HG03039 (cell line): Measurements from ENCODE around the gene GBP7.
"Not testable (repeated sequence)": the region's sequence is repeated elsewhere in the genome, so short reads cannot be mapped to it uniquely, and the experiment has no call there.

Source experiments
- ATAC-seq: cut with Tn5 transposase; IDR thresholded peaks from one replicate; pipeline ENCODE4 v1.9.1; 2021; ENCODE audit warnings: mild to moderate bottlenecking, moderate library complexity; ENCODE audit not compliant: unreplicated experiment

GBP7 gene

DNA sequence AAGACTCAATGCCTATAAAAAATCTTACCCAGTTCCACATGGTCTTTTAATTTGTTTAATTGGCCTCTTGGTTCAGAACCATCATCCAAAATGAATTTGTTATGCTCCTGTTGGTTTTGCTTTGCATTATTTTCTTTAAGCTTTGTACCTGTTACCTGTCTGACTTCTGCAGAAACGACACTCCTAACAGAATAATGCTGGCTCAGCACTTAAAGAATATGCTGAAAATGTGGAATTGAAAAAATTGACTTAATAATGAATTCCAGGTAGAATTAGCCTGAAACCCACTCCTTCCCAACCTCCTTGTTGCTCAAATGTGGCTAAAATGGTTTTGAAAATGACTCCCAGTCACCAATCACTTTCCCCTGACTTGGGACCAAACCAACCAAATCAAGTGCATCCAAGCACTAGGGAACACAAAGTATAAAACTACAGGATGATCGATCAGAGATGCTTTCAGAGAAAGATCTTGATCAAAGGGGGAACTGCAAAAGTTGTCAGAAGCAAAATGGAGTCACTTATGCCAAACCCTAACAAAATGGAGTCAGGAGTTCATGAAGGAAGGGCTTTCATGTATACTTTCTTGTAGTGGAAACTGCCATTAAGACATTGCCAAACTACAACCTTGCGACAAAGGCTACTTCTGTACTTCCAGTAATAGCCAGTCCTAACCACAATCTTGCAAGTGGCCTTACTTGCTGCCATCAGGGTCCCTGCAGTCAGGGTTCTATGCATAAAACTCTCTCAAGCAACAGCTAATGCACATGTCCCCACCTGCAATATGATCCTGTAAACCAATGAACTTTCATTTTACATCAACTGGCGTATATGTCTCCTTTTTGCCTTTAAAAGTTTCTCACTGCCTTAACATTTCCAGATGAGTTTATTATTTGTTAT lies 5.4 kb downstream of the GBP7 start:
- no peak for ATAC-seq

DNA sequence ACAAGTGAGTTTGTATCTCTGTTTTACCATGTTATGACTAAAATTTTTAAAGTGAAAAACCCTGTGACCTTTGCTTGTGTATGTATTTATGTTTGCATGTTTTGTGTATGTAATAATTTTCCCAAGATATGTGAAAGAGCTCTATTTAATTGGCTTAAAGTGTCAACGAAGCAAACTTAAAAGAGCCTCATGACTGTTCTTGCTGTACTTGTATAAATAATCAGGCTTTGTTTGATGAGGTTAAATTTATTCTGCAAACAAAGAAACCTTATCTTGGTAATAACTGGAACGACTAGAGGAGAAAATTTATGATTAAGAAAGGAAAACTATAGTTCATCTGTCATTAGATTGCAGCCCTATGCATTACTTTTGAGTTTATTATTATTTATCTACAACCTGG lies 6.6 kb downstream of the GBP7 start:
- ATAC-seq, result no peak

DNA sequence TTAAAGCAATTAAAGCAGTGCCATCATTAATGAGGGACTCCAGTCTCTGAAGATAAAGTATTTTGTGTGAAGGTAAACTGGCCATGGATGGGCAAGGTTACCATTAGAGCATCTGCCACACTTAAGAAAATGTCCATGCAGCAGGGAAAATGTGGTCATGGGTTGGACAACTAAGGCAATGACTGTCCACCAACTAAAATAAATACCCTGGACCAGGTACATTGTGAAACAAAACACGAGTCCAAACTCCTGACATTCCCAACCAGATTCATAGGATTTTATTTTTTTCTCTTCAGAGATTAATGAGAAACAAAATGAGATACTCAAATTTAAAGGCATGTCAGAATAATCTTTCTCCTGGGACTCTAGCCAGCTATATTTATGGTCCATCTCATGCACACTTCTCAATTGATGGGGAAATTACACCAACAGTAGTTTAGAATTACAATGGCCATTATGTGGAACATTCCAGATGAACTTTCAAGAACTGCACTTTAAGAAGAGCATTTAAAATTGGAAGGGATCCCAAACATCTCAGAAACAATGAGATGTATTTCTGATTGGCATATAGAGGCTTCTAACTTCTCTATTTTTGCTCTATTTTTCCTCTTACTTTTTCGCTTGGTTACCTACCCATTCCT lies 8.1 kb downstream of the GBP7 start:
- ATAC-seq, result no peak

DNA sequence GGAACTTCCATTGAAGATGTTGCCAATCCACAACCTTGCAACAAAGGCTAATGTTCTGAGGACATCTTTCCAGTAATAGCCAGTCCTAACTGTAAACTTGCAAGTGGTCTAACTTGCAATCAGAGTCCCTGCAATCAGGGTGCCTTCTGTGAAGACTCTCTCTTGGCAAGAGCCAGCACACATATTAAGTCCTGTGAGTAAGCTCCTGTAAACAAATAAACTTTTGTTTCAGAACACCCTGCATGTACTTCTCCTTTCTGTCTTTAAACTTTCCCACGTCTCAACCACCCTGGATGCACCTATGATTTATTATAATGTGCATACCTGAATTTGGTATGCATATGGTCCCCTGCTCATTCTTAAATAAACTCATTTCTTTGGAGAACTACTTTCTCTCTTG lies 9.1 kb downstream of the GBP7 start:
- no peak for ATAC-seq

DNA sequence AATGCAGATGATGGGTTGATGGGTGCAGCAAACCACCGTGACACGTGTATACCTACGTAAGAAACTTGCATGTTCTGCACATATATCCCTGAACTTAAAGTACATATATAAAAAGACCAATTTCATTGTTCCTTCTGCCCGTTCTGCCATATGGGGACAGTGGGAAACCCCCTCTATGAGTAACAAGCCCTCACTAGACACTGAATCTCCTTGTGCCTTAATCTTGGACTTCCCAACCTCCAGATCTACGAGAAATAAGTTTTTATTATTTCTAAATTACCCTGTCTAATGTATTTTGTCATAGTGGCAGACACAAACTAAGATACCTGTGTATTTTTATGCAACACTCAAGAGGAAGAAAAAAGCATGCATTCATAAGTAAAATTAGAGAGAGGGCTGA lies 10.0 kb downstream of the GBP7 start:
- ATAC-seq, result no peak

DNA sequence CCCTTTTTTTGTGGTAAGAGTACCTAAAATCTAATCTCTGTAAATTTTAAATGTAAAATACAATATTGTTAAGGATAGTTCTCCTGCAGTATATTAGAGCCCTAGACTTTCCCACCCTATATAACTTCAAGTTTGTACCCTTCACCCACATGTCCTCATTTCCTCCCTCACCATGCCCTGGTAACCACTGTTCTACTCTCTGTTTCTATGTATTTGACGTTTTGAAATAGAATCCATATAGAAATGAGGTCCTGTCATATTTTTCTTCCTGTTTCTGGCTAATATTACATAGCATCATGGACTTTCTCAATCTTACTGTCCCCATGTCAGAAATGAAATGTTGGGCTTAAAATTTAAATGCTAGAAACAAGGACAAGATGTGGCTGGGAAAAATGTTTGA lies 24.8 kb downstream of the GBP7 start:
- no peak for ATAC-seq

DNA sequence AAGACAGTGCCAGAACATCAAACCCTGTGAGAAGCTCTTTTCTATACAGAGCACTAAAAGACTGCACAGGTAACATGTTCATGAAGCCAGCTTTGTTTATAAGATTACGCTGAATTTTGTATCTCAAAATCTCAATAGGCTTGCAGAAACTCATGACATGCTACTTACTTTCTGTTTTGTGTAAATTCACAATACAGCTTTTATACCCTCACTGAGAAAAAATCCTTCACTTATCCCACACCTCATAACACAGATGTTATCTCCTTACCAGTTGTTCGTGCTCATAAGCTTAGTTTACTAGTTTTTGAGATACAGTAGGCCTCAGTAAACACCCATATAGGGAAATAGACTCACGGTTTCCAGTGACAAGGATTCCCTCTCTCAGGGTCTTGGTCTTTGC lies 25.8 kb downstream of the GBP7 start:
- ATAC-seq, result no peak

DNA sequence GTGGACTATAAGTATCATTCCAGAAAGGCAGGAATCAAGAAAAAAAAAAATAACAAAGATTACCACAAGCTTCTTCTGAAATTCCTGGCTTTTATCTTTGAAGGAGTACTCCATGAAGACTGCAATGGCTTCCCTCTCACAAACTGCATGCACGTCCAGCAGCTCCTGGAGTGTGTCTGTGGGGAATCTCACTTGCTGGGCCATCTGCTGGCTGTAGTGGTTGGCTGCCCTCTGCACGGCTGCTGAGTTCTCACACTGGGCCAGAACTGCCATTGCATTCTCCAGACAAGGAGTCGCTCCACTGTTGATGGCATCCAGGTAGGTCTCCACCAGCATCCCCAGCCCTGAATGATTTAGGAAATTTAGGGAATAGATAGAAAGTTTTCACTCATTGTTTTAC lies 26.6 kb downstream of the GBP7 start:
- no peak for ATAC-seq

DNA sequence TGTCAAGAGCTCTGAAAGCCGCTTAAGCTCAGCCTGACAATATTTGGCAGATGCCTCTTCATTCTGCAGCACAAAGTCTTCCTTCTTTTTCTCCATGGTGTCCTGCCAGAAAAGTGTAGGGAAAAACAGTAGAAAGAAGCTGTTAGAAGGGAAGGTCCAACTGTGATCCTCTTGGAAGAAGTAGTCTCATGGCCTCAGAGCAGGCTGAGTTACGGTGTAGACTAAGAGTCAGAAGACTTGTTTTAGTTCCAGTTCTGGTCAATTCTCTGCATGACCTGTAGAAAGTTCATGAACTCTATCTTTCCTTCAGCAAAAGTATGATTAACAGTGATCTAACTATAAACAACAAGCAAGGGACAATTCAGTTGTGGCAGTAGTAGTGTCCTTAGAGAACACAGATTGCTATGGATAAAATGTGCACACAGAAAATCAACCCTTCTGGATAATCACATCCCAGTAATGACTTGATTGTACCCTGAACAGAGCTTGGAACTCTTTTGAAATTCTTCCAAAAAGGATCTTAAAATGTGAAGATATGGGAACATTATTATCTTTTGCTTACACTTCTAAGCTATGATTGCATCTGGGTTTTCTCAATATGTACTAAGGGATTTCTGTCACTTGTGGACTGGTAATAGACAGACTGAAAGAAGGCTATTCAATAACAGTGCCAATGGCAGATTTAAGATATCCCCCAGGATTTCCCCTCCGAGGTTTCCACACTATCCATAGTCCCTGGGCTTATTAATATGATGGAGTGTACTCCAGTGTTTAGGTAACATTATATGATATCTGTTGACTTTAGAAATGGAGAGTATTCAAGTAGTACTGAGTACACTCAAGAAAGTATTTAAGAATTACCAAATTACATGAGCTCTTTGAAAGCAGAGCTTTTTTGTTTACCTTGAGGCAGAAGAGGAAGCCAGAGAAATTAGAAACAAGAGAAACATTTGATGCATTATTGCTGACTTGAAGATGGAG lies 27.8 kb downstream of the GBP7 start:
- no peak for ATAC-seq

DNA sequence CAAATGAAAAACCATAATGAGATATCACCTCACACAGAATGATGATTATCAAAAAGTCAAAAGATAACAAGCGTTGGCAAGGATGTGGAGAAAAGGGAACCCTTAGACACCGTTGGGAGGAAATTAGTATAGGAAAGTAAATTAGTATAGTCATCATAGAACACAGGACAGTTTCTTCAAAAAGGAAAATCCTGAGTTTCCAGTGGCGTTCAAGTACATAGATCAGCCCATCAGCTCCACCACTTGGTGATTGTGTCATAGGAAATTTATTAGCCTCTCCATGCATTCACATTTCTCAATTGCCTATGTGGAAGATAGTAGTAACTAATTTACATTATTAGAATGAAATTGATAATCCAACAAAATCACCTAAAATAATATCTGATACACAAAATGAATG lies 29.1 kb downstream of the GBP7 start:
- ATAC-seq, result no peak

DNA sequence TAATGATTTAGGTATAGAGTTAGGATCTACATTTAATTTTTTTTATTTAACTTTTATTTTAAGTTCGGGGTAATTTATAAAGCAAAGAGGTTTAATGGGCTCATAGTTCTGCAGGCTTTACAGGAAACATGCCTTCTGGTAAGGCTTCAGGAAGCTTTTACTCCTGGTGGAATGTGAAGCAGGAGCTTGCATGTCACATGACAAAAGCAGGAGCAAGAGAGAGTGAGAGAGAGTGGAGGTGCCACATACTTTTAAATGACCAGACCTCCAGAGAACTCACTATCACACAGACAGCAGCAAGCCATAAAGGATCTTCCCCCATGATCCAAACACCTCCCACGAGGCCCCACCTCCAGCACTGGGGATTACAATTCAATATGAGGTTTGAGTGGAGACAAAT lies 32.3 kb downstream of the GBP7 start:
- no peak for ATAC-seq

DNA sequence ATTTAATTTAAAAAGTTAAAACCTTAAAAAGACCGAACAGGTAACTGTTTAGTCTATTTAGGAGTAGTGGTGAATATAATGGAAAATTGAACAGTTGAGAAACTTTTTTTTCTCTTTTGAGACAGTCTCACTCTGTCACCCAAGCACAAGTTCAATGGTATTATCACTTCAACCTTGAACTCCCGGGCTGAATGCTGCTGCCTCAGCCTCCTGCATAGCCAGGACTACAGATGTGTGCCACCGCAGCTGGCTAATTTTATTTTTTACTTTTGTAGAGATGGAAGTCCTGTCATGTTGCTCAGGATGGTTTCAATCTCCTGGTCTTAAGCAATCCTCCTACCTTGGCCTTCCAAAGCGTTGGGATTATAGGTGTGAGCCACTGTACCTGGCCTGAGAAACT lies 33.6 kb downstream of the GBP7 start:
- no peak for ATAC-seq

DNA sequence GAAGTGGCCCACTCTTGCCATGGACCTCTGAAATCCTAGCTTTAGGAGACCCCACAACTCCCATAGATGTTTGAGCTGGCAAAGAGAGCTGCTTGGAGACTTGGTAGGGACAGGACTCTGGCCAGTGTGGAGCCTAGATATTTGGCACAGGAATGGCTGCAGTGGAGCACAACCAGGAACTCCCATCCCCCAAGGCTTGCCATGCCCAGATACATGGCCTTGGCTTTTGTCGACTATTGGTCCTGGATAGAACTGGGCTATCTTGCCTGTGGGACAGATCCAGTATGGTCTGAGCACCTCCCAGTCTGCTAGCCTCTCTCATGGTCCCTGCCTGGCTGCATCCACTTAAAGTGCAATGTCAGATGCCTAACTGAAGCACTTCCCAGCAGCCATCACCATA lies 42.1 kb downstream of the GBP7 start:
- ATAC-seq, result no peak

DNA sequence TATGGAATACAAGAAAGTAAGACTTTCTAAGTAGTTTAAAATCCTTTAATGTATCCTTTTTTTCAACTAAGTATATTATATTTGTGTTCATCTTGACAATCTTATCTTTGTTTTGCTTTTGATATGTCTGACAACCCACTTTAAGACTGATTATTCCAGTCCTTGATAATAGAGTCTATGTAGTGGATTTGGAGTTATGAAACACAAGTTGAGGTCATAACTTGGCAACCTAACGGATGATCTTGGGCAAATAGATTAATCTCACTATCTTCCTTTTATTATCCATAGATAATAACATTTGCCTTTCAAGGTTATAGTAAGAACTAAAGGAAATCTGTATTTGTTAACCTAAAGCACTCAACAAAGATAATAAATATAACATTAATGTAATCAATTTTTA lies 45.1 kb downstream of the GBP7 start:
- no peak for ATAC-seq

DNA sequence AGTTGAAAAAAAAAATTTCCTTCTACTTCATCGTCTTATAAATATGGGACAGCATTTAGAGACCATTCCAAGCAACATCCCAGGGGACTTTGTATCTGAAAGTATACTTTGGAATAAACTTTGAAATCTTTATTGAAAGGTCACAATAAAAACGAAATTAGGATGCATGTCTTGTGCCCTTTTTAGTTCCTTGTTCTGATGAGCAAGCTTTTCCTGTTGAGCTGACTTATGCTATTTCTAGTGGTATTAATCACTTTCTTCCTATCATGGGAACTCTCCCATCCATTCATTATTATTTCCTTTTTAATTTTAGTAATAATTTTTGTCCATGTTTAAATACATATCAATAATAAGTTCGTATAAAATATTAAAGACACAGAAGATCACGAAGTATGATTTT lies 45.9 kb downstream of the GBP7 start:
- no peak for ATAC-seq

DNA sequence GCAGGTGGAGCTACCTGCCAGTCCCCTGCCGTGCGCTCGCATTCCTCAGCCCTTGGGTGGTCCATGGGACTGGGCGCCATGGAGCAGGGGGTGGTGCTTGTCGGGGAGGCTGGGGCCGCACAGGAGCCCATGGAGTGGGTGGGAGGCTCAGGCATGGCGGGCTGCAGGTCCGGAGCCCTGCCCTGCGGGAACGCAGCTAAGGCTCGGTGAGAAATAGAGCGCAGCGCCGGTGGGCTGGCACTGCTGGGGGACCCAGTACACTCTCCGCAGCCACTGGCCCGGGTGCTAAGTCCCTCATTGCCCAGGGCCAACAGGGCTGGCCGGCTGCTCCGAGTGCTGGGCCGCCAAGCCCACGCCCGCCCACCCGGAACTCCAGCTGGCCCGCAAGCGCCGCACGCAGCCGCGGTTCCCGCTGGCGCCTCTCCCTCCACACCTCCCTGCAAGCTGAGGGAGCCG lies 47.8 kb downstream of the GBP7 start:
- ATAC-seq, result not testable (repeated sequence)

DNA sequence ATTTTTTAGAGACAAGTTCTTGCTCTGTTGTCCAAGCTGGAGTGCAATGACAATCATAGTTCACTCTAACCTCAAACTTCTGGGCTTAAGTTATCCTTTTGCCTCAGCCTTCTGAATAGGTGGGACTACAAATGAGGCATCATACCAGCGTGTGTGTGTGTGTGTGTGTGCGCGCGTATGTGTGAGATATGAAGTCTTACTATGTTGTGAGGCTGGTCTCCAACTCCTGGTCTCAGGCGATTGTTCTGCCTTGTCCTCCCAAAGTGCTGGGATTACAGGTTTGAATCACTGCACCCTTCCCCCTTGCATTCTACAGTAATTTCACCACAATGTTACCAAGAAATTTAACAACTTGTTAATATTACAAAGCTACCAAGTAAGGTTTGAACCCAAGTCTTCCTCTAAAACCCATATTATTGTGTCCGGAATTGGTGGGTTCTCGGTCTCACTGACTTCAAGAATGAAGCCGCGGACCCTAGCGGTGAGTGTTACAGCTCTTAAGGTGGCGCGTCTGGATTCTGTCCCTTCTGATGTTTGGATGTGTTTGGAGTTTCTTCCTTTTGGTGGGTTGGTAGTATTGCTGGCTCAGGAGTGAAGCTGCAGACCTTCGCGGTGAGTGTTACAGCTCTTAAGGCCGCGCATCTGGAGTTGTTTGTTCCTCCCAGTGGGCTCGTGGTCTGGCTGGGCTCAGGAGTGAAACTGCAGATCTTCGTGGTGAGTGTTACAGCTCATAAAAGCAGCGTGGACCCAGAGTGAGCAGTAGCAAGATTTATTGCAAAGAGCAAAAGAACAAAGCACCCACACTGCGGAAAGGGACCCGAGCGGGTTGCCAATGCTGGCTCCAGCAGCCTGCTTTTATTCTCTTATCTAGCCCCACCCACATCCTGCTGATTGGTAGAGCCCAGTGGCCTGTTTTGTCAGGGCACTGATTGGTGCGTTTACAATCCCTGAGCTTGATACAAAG lies 48.9 kb downstream of the GBP7 start:
- not testable (repeated sequence) for ATAC-seq

DNA sequence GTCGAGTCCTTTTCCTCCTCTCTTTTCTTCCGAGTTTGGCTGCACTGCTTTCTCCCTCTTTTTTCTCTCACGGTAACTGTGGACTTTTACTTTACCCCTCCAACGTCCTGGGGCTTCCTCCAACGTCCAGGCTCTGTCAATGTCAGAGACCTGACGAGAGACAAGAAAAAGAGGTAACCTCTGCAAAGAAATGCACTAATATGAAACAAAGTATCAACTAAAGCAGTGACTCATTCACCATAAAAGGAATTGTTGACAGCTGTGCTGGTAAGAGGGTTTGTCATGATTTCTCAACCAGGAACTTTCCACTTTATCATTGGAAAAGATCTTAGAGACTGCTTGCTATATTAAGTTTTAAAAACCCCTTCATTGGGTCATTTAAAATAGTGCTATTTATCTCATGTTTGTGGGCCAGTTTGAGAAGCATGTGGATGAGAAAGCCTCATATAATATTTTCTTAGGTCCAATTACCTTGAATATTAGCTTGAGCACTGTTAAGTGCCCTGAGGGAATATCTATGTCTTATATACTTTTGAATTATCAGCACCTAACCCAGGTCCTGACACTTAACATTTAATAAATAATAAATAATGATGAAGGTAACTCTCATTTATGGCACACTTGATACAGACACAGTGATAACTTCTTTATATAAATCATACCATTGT lies 49.8 kb downstream of the GBP7 start, which contains the start of gene GBP2:
GBP2 (minus strand) TSS at position 202 of the 668 bp plus-strand sequence. CDS start 4,148 bp downstream, outside the sequence.
- peak; percentile 73 for ATAC-seq

DNA sequence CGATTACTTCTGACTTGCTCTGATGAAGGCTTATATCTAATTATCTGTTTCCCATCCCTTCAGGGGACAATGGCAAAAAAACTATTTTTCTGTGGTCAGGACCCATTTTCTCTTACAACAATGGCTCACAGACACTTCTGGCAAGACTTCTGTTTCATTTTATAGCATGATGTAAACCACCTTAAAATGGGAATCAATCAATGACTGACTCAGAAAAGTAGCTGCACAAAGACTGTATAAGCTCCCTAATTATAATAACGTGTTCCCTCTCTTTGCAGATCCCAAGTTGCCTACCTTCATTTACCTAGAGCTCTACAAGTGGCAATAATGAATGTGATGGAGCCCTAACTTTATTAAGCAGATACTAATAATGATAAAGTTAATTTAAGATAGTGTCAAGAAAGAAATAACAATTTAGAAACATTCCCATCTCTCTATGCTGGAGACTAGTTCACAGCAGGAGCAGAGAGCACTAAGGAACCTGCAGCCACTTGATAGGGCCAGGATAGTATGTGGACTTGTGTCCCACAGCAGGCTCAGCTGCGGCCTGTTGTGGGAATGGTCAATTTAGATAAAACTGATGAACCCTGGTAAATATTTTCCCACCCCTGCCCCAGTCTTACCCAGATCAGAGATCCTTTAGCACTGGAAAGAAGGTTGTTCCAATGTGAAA lies 50.4 kb downstream of the GBP7 start:
- ATAC-seq, result no peak
